K562 (cell line): ENCODE results near the gene SHISAL1. TPM values are rescaled to one million over a fixed set of nuclear protein-coding genes. Genes with fewer than 3 reads are reported as not detected.

Experiments used
- ATAC-seq: fragments of 200-7000 bp; cut with Tn5 transposase; 3 replicates; pipeline ENCODE4 v1.9.1; 2020; ENCODE audit warnings: moderate library complexity
- BruUV-seq: library from RNA; stranded (reverse); fragments of 400-500 nt; replicated peaks from 2 replicates; lab custom pipeline; 2021; lab: Mats Ljungman, UMichigan
- CTCF ChIA-PET: fragments of 300-600 bp; formaldehyde crosslinking; extraction: SDS; loops from one replicate; lab custom pipeline; 2021; ENCODE audit warnings: low intra/inter-chr PET ratio; lab: Yijun Ruan, JAX
- POLR2A ChIA-PET: fragments of 300-600, 350-650 bp; sonication (Branson Sonifier 250); formaldehyde crosslinking; extraction: SDS; loops from one replicate; lab custom pipeline; 2021; ENCODE audit warnings: antibody characterized with exemption, inconsistent platforms; lab: Yijun Ruan, JAX
- DNase-seq, 4 experiments: peaks; one replicate each; pipeline versions ENCODE4 v3.0.0 to v3.0.0-alpha.2; 2011 to 2018; ENCODE audit warnings: low spot score in 3 of 4, mixed read lengths in 3 of 4; ENCODE audit errors: extremely low read depth in 1 of 4
- FAIRE-seq: peaks from 2 replicates; lab custom pipeline; 2011; peaks lifted over from hg19 to GRCh38; lab: Jason Lieb, UNC
- H2AFZ ChIP-seq: 2 replicates; pipeline ENCODE4 v1.6.0; 2011; ENCODE audit warnings: low read depth, low read length, control low read depth, inconsistent platforms
- H3K27ac ChIP-seq: fragments of 200-600 bp; 3 replicates; pipeline ENCODE4 v1.8.0; 2011; ENCODE audit warnings: low read depth, mild to moderate bottlenecking, control low read depth, inconsistent platforms, low read length, moderate library complexity, mixed read lengths; ENCODE audit errors: extremely low read depth
- H3K27me3 ChIP-seq, 2 experiments: fragments of 300-600 bp in 1 of 2; 2 replicates in 1 of 2; 3 replicates in 1 of 2; pipeline versions ENCODE4 v1.6.0 to v1.8.0; 2011; ENCODE audit warnings: inconsistent platforms in 2 of 2, low read length in 2 of 2, mild to moderate bottlenecking in 1 of 2, mixed read lengths in 1 of 2, moderate library complexity in 1 of 2; ENCODE audit not compliant: control insufficient read depth in 2 of 2, insufficient read depth in 2 of 2
- H3K36me3 ChIP-seq: fragments of 300-600 bp; 3 replicates; pipeline ENCODE4 v1.8.0; 2011; ENCODE audit warnings: mild to moderate bottlenecking, low read length, inconsistent platforms; ENCODE audit not compliant: control insufficient read depth, insufficient read depth
- H3K4me1 ChIP-seq, 2 experiments: fragments of 200-600 bp in 1 of 2; replicated peaks in 1 of 2; 2 replicates in 1 of 2; 3 replicates in 1 of 2; pipeline versions ENCODE4 v1.5.1 to v1.8.0; 2011; ENCODE audit warnings: inconsistent platforms in 2 of 2, low read length in 2 of 2, mild to moderate bottlenecking in 1 of 2, mixed read lengths in 1 of 2, moderate library complexity in 1 of 2; ENCODE audit not compliant: control insufficient read depth in 2 of 2, insufficient read depth in 2 of 2
- H3K4me2 ChIP-seq: 2 replicates; pipeline ENCODE4 v1.6.1; 2011; ENCODE audit warnings: low read length, control low read depth, inconsistent platforms, mixed read lengths; ENCODE audit not compliant: insufficient read depth
- H3K4me3 ChIP-seq: fragments of 200-600 bp; sonication (generic), shearing (Covaris generic); 2 replicates; pipeline ENCODE4 v1.5.1; 2016; ENCODE audit warnings: control low read depth, inconsistent platforms
- H3K79me2 ChIP-seq: fragments of 200-600 bp; 3 replicates; pipeline ENCODE4 v1.8.0; 2011; ENCODE audit warnings: low read length, inconsistent platforms; ENCODE audit not compliant: control insufficient read depth, insufficient read depth
- H3K9ac ChIP-seq, 2 experiments: 2 replicates each; pipeline versions ENCODE4 v1.6.0 to v1.6.1; 2011; ENCODE audit warnings: low read depth in 2 of 2, low read length in 2 of 2, control low read depth in 1 of 2, inconsistent platforms in 1 of 2, mild to moderate bottlenecking in 1 of 2, mixed read lengths in 1 of 2; ENCODE audit not compliant: insufficient read depth in 1 of 2
- H3K9me1 ChIP-seq: one replicate; pipeline ENCODE4 v1.6.0; 2011; ENCODE audit warnings: inconsistent platforms, mild to moderate bottlenecking, low read length, moderate library complexity; ENCODE audit not compliant: control insufficient read depth, insufficient read depth
- H3K9me3 ChIP-seq: replicated peaks from 2 replicates; pipeline ENCODE4 v1.5.1; 2011; ENCODE audit warnings: low read depth, low read length, inconsistent platforms; ENCODE audit not compliant: control insufficient read depth, insufficient read depth
- H4K20me1 ChIP-seq: replicated peaks from 2 replicates; pipeline ENCODE4 v1.6.1; 2011; ENCODE audit warnings: low read length, inconsistent platforms, mixed read lengths; ENCODE audit not compliant: control insufficient read depth, insufficient read depth
- ATF6 ChIP-seq: sonication (generic); formaldehyde crosslinking; IDR thresholded peaks from 2 replicates; pipeline ENCODE4 v1.4.0; 2020; ENCODE audit warnings: mild to moderate bottlenecking, missing genetic modification reagents
- DPF2 ChIP-seq: fragments of 450-650 bp; IDR thresholded peaks from 2 replicates; pipeline ENCODE4 v1.6.1; 2016
- FOXJ3 ChIP-seq: sonication (generic); formaldehyde crosslinking; IDR thresholded peaks from 2 replicates; pipeline ENCODE4 v1.4.0; 2020; ENCODE audit warnings: mild to moderate bottlenecking, missing genetic modification reagents
- HDGF ChIP-seq: fragments of 450-650 bp; IDR thresholded peaks from 2 replicates; pipeline ENCODE4 v1.6.1; 2016
- HIVEP1 ChIP-seq: fragments of 250-450 bp; sonication (Bioruptor Pico); IDR thresholded peaks from 2 replicates; pipeline ENCODE4 v1.4.0; 2020; ENCODE audit warnings: mild to moderate bottlenecking
- KLF13 ChIP-seq: fragments of 450-650 bp; IDR thresholded peaks from 2 replicates; pipeline ENCODE4 v1.6.1; 2016; ENCODE audit warnings: missing genetic modification characterization, low read depth, mild to moderate bottlenecking, missing compliant biosample characterization, moderate library complexity, borderline replicate concordance
- MECOM ChIP-seq: fragments of 250-450 bp; sonication (Bioruptor Pico); IDR thresholded peaks from 2 replicates; pipeline ENCODE4 v1.8.0; 2022; ENCODE audit warnings: inconsistent platforms
- NFIX ChIP-seq: fragments of 250-450 bp; sonication (Bioruptor Pico); IDR thresholded peaks from 2 replicates; pipeline ENCODE4 v1.4.0; 2020; ENCODE audit warnings: low read depth, mild to moderate bottlenecking, moderate library complexity
- PCBP2 ChIP-seq: fragments of 200-400 bp; formaldehyde crosslinking; IDR thresholded peaks from 2 replicates; pipeline ENCODE4 v1.6.1; 2018; ENCODE audit warnings: low read length, low read depth, mild to moderate bottlenecking, moderate library complexity; ENCODE audit not compliant: poor library complexity, severe bottlenecking
- PHF21A ChIP-seq: fragments of 450-650 bp; IDR thresholded peaks from 2 replicates; pipeline ENCODE4 v1.6.1; 2017; ENCODE audit warnings: low read depth, borderline replicate concordance
- RERE ChIP-seq: sonication (generic); formaldehyde crosslinking; IDR thresholded peaks from 2 replicates; pipeline ENCODE4 v1.8.0; 2023; ENCODE audit warnings: missing genetic modification reagents, mild to moderate bottlenecking, borderline replicate concordance
- SREBF2 ChIP-seq: sonication (generic); formaldehyde crosslinking; IDR thresholded peaks from 2 replicates; pipeline ENCODE4 v1.4.0; 2020; ENCODE audit warnings: mild to moderate bottlenecking, missing genetic modification reagents
- ZFP36 ChIP-seq: fragments of 150-350 bp; IDR thresholded peaks from 2 replicates; pipeline ENCODE4 v1.6.1; 2018; ENCODE audit warnings: low read length, low read depth; ENCODE audit not compliant: partially characterized antibody
- ZFP91 ChIP-seq: sonication (generic); formaldehyde crosslinking; IDR thresholded peaks from 2 replicates; pipeline ENCODE4 v1.8.0; 2022; ENCODE audit warnings: mild to moderate bottlenecking, missing genetic modification reagents
- ZNF347 ChIP-seq: fragments of 450-650 bp; formaldehyde crosslinking; IDR thresholded peaks from 2 replicates; pipeline ENCODE4 v1.4.0; 2020; ENCODE audit warnings: low read depth, mild to moderate bottlenecking, moderate library complexity
- WGBS: fragments of 100-300 bp; shearing (Covaris generic); methylation state at CpG from one replicate; pipeline ENCODE4 v1.1.6; 2016; ENCODE audit warnings: low coverage, mixed read lengths; ENCODE audit not compliant: insufficient coverage; ENCODE audit errors: missing lambda C conversion rate; 5-methylcytosine and 5-hydroxymethylcytosine counted together
- in situ Hi-C: fragments of 300-500 bp; cut with MboI; formaldehyde crosslinking; loops from 4 replicates; pipeline ENCODE4 v1.15.0; 2018; ENCODE audit warnings: inconsistent platforms, mixed read lengths
- intact Hi-C: fragments of 100-400 bp; cut with micrococcal nuclease; formaldehyde crosslinking; loops from 2 replicates; pipeline ENCODE4 v1.14.2; 2022
- polyA plus RNA-seq, 8 experiments: library from polyadenylated mRNA; depleted of rRNA in 4 of 8; stranded (reverse) in 5 of 8; unstranded in 3 of 8; fragments of >200 nt; fragmentation: Nextera tagmentation in 2 of 8; fragmentation: Illumina TruSeq in 1 of 8; extraction: Ambion mirVana in 2 of 8; extraction: Trizol in 1 of 8; gene quantifications; 2 replicates each; pipeline versions ENCODE4 v1.2.1 to v1.2.3, GENCODE V29; 2011 to 2014; ENCODE audit warnings: inconsistent platforms in 1 of 8, missing spikeins in 1 of 8
- total RNA-seq, 7 experiments: library from RNA; depleted of rRNA in 6 of 7; stranded (reverse); fragments of >200 nt in 6 of 7; fragmentation: Illumina TruSeq in 2 of 7; extraction: Trizol in 2 of 7; gene quantifications; 2 replicates each; pipeline versions ENCODE4 v1.2.1 to v1.2.3, GENCODE V29; 2011 to 2021; ENCODE audit warnings: low replicate concordance in 1 of 7

The SHISAL1 gene
- total and polyA plus RNA-seq, 9 of the 15 experiments (the other 6 are each of a cell fraction or from before 2014, with no cell fraction given) = not detected

- no peak overlapping the region for H3K9ac ChIP-seq
- CTCF ChIA-PET = no interaction called here
- H3K4me2 ChIP-seq = no peak overlapping the region
- intact Hi-C loops (loop anchor here (5.0 kb wide), 1 partner anchor 258 kb away; no protein-coding TSS in a partner anchor), in situ Hi-C loops (no loop called here)
- no peaks in the 10 kb centered on the region for H3K9me1 ChIP-seq
- H3K4me3 ChIP-seq = no peak overlapping the region
- no peaks in the 10 kb centered on the region for H3K79me2 ChIP-seq
- 4% methylated on average over 7 of the region's 9 CpGs for WGBS
- H3K27me3 ChIP-seq = peaks cover 3 to 26% of the 10 kb centered on the region in 2 experiments; a peak in 3 of 5 replicates
- H2AFZ ChIP-seq = no peak overlapping the region
- POLR2A ChIA-PET = no interaction called here
- H3K9me3 ChIP-seq = no peaks in the 10 kb centered on the region
- FAIRE-seq (no peak), DNase-seq (no peak), ATAC-seq (no peak)
- no TSS peak for BruUV-seq
- H3K4me1 ChIP-seq = no peaks in the 10 kb centered on the region
- no peak overlapping the region for H3K27ac ChIP-seq
- H4K20me1 ChIP-seq = no peaks in the 10 kb centered on the region
- H3K36me3 ChIP-seq = no peaks in the 10 kb centered on the region
- TF ChIP-seq RERE (CRISPR knock-in tag) = no peak
- TF ChIP-seq PCBP2 = no peak
- no peak for TF ChIP-seq HIVEP1 (CRISPR knock-in tag)
- no peak for TF ChIP-seq NFIX (CRISPR knock-in tag)
- no peak for TF ChIP-seq HDGF
- TF ChIP-seq KLF13 (tag) = no peak
- TF ChIP-seq ZFP36 = no peak
- no peak for TF ChIP-seq FOXJ3 (CRISPR knock-in tag)
- TF ChIP-seq SREBF2 (CRISPR knock-in tag) = no peak
- TF ChIP-seq ATF6 = no peak
- TF ChIP-seq PHF21A = no peak
- no peak for TF ChIP-seq MECOM (CRISPR knock-in tag)
- no peak for TF ChIP-seq ZFP91 (CRISPR knock-in tag)
- TF ChIP-seq ZNF347 = no peak
- TF ChIP-seq DPF2 = no peak
Measured at GRCh38 chr22:44270556-44270880, 42.2 kb downstream of the SHISAL1 start.
